A673 (cell line): ENCODE data around the gene PHF2.

Experiments
- CTCF ChIP-seq: fragments of 300-800, 200-600 bp; sonication (generic); conservative IDR thresholded peaks from 2 replicates; pipeline ENCODE4 v1.5.1; 2017; ENCODE audit warnings: low read depth, mild to moderate bottlenecking, antibody characterized with exemption, low read length, moderate library complexity, mixed read lengths
- EZH2 ChIP-seq: fragments of 200-600 bp; sonication (generic); IDR thresholded peaks from 2 replicates; pipeline ENCODE4 v1.6.1; 2017; ENCODE audit warnings: borderline replicate concordance, low read depth, mild to moderate bottlenecking, mixed read lengths, antibody characterized with exemption, low read length; ENCODE audit not compliant: poor library complexity, severe bottlenecking

GRCh38 chr9:93676310-93677047 lies 100.1 kb downstream of the PHF2 start:
- TF ChIP-seq CTCF, result no peak
- no peak for TF ChIP-seq EZH2
